ENCODE measurements around the gene ABI1. TPM values are rescaled to one million over a fixed set of nuclear protein-coding genes. Genes with fewer than 3 reads are reported as not detected.

The ABI1 gene
- total RNA-seq, 1 experiment from 2014 or later = 44.4 TPM

GRCh38 chr10:26821699-26822570 lies 38.8 kb downstream of the ABI1 start:
- DNase-seq (ENCODE audit: low read depth, low spot score) = no peak
- in situ Hi-C loops (cut with HindIII; ENCODE audit: low pct_unique_long_range_greater_than_20kb, low sequenced_read_pairs) = no loop called here

GRCh38 chr10:26815500-26815899 lies 45.3 kb downstream of the ABI1 start:
- DNase-seq (ENCODE audit: low read depth, low spot score) = no peak
- in situ Hi-C loops (cut with HindIII; ENCODE audit: low pct_unique_long_range_greater_than_20kb, low sequenced_read_pairs) = no loop called here

- no peak for DNase-seq (ENCODE audit: low read depth, low spot score)
- in situ Hi-C loops (cut with HindIII; ENCODE audit: low pct_unique_long_range_greater_than_20kb, low sequenced_read_pairs) = no loop called here
These were observed 50.2 kb downstream of the ABI1 start for GRCh38 chr10:26810435-26811026.

GRCh38 chr10:26809973-26810372 lies 50.8 kb downstream of the ABI1 start:
- in situ Hi-C loops (cut with HindIII; ENCODE audit: low pct_unique_long_range_greater_than_20kb, low sequenced_read_pairs) = no loop called here
- no peak for DNase-seq (ENCODE audit: low read depth, low spot score)

- DNase-seq (ENCODE audit: low read depth, low spot score) = no peak
- in situ Hi-C loops (cut with HindIII; ENCODE audit: low pct_unique_long_range_greater_than_20kb, low sequenced_read_pairs) = no loop called here
These were observed 53.2 kb downstream of the ABI1 start for GRCh38 chr10:26807532-26807931.

GRCh38 chr10:26806557-26806956 lies 54.2 kb downstream of the ABI1 start:
- in situ Hi-C loops (cut with HindIII; ENCODE audit: low pct_unique_long_range_greater_than_20kb, low sequenced_read_pairs) = no loop called here

GRCh38 chr10:26805567-26806245 lies 55.1 kb downstream of the ABI1 start:
- in situ Hi-C loops (cut with HindIII; ENCODE audit: low pct_unique_long_range_greater_than_20kb, low sequenced_read_pairs) = no loop called here
- DNase-seq (ENCODE audit: low read depth, low spot score) = no peak

More at GRCh38 chr10:26806557-26806956, 54.2 kb downstream of the ABI1 start:
- no peak for DNase-seq (ENCODE audit: low read depth, low spot score)

GRCh38 chr10:26804418-26805393 lies 56.1 kb downstream of the ABI1 start:
- DNase-seq (ENCODE audit: low read depth, low spot score) = no peak
- in situ Hi-C loops (cut with HindIII; ENCODE audit: low pct_unique_long_range_greater_than_20kb, low sequenced_read_pairs) = no loop called here

GRCh38 chr10:26803849-26804248 lies 56.9 kb downstream of the ABI1 start:
- DNase-seq (ENCODE audit: low read depth, low spot score) = no peak
- in situ Hi-C loops (cut with HindIII; ENCODE audit: low pct_unique_long_range_greater_than_20kb, low sequenced_read_pairs) = no loop called here

- no peak for DNase-seq (ENCODE audit: low read depth, low spot score)
- in situ Hi-C loops (cut with HindIII; ENCODE audit: low pct_unique_long_range_greater_than_20kb, low sequenced_read_pairs) = no loop called here
These were observed 58.2 kb downstream of the ABI1 start for GRCh38 chr10:26802527-26802926.

GRCh38 chr10:26801831-26802230 lies 58.9 kb downstream of the ABI1 start:
- in situ Hi-C loops (cut with HindIII; ENCODE audit: low pct_unique_long_range_greater_than_20kb, low sequenced_read_pairs) = no loop called here
- DNase-seq (ENCODE audit: low read depth, low spot score) = no peak

GRCh38 chr10:26801274-26801673 lies 59.5 kb downstream of the ABI1 start:
- in situ Hi-C loops (cut with HindIII; ENCODE audit: low pct_unique_long_range_greater_than_20kb, low sequenced_read_pairs) = no loop called here
- no peak for DNase-seq (ENCODE audit: low read depth, low spot score)

- no peak for DNase-seq (ENCODE audit: low read depth, low spot score)
- in situ Hi-C loops (cut with HindIII; ENCODE audit: low pct_unique_long_range_greater_than_20kb, low sequenced_read_pairs) = no loop called here
These were observed 60.3 kb downstream of the ABI1 start for GRCh38 chr10:26800468-26800867.

GRCh38 chr10:26799342-26799741 lies 61.4 kb downstream of the ABI1 start:
- no peak for DNase-seq (ENCODE audit: low read depth, low spot score)
- in situ Hi-C loops (cut with HindIII; ENCODE audit: low pct_unique_long_range_greater_than_20kb, low sequenced_read_pairs) = no loop called here

- in situ Hi-C loops (cut with HindIII; ENCODE audit: low pct_unique_long_range_greater_than_20kb, low sequenced_read_pairs) = no loop called here
- no peak for DNase-seq (ENCODE audit: low read depth, low spot score)
These were observed 62.5 kb downstream of the ABI1 start for GRCh38 chr10:26798298-26798697.

- no peak for DNase-seq (ENCODE audit: low read depth, low spot score)
- in situ Hi-C loops (cut with HindIII; ENCODE audit: low pct_unique_long_range_greater_than_20kb, low sequenced_read_pairs) = no loop called here
These were observed 63.4 kb downstream of the ABI1 start for GRCh38 chr10:26797340-26797739.

- in situ Hi-C loops (cut with HindIII; ENCODE audit: low pct_unique_long_range_greater_than_20kb, low sequenced_read_pairs) = no loop called here
- DNase-seq (ENCODE audit: low read depth, low spot score) = peak; percentile 36
These were observed 67.8 kb downstream of the ABI1 start for GRCh38 chr10:26792758-26793495.

Data from SK-MEL-5 (cell line).